ENCODE measurements around the gene CACNA1A. TPM values are rescaled to one million over a fixed set of nuclear protein-coding genes. Genes with fewer than 3 reads are reported as not detected.
A peak's percentile ranks its signal among the peaks of the same experiment; 100 is the strongest.

The CACNA1A gene
- total and polyA plus RNA-seq, 2 of the 13 experiments (the other 11 are each of a cell fraction or from before 2014, with no cell fraction given) = not detected

GRCh38 chr19:13162724-13163608 is 343.3 kb downstream of the CACNA1A start (continued):
- TF ChIP-seq ZSCAN9 (CRISPR knock-in tag; IDR thresholded peaks at IDR 0.05; ENCODE audit: borderline replicate concordance) = peak; percentile 52; the same call in 1 of the 2 replicates
- TF ChIP-seq ZBTB7B (CRISPR knock-in tag; IDR thresholded peaks at IDR 0.05) = peak; percentile 98
- no peak for TF ChIP-seq RORA (CRISPR knock-in tag; IDR thresholded peaks at IDR 0.05)
- TF ChIP-seq SUZ12 (IDR thresholded peaks at IDR 0.05; ENCODE audit: low read depth, low read length) = no peak
- TF ChIP-seq PBX3 (CRISPR knock-in tag; IDR thresholded peaks at IDR 0.05; ENCODE audit: borderline replicate concordance) = no peak
- peak; percentile 59; the same call in 1 of the 2 replicates for TF ChIP-seq DDIT3 (CRISPR knock-in tag; IDR thresholded peaks at IDR 0.05)
- TF ChIP-seq MBNL3 (CRISPR knock-in tag; conservative IDR thresholded peaks at IDR 0.05) = no peak
- no peak for TF ChIP-seq BRCA1 (CRISPR knock-in tag; IDR thresholded peaks at IDR 0.05)
- no peak for TF ChIP-seq NR3C1 (CRISPR knock-in tag; IDR thresholded peaks at IDR 0.05)
- peak; percentile 63 for TF ChIP-seq SRSF1 (optimal IDR thresholded peaks at IDR 0.05; ENCODE audit: low read depth, low read length)
- TF ChIP-seq TGIF2 (CRISPR knock-in tag; IDR thresholded peaks at IDR 0.05) = no peak
- no peak; the same call in 1 of the 2 replicates for TF ChIP-seq SIN3A (IDR thresholded peaks at IDR 0.05; ENCODE audit: borderline replicate concordance, low read depth, low read length)
- TF ChIP-seq REXO4 (CRISPR knock-in tag; IDR thresholded peaks at IDR 0.05; ENCODE audit: borderline replicate concordance) = no peak
- TF ChIP-seq TARDBP (CRISPR knock-in tag; IDR thresholded peaks at IDR 0.05) = peak; percentile 88
- TF ChIP-seq MLXIP (CRISPR knock-in tag; IDR thresholded peaks at IDR 0.05; ENCODE audit: borderline replicate concordance) = no peak
- no peak for TF ChIP-seq SRSF4 (IDR thresholded peaks at IDR 0.05; ENCODE audit: low read depth, low read length, poor library complexity, severe bottlenecking)
- TF ChIP-seq HNRNPL (IDR thresholded peaks at IDR 0.05; ENCODE audit: low read depth, low read length) = 0 out of 2 replicates have a peak, but pooled peaks have one; percentile 72
- TF ChIP-seq CENPX (CRISPR knock-in tag; IDR thresholded peaks at IDR 0.05) = no peak
- TF ChIP-seq ZNF343 (CRISPR knock-in tag; IDR thresholded peaks at IDR 0.05) = 0 out of 2 replicates have a peak, but pooled peaks have one; percentile 27
- TF ChIP-seq CCAR2 (optimal IDR thresholded peaks at IDR 0.05; ENCODE audit: low read depth, low read length) = peak; percentile 4
- TF ChIP-seq BRF2 (CRISPR knock-in tag; IDR thresholded peaks at IDR 0.05) = no peak
- TF ChIP-seq ZKSCAN5 (CRISPR knock-in tag; IDR thresholded peaks at IDR 0.05) = no peak
- peak; percentile 92 for TF ChIP-seq ZGPAT (CRISPR knock-in tag; IDR thresholded peaks at IDR 0.05)

All from HepG2 (cell line).